PFSK-1 (cell line): ENCODE measurements around the gene GPC4. TPM values are rescaled to one million over a fixed set of nuclear protein-coding genes. Genes with fewer than 3 reads are reported as not detected.

Experiments
- FOXP2 ChIP-seq: optimal IDR thresholded peaks from 2 replicates; pipeline ENCODE3; 2011; ENCODE audit warnings: borderline replicate concordance, control low read depth, inconsistent platforms; ENCODE audit not compliant: insufficient read depth; ENCODE audit errors: extremely low read length, extremely low read depth
- POLR2AphosphoS5 ChIP-seq: IDR thresholded peaks from 2 replicates; pipeline ENCODE4 v1.6.1; 2012; ENCODE audit warnings: low read depth, mild to moderate bottlenecking, control low read depth, low read length, moderate library complexity
- SIN3A ChIP-seq: IDR thresholded peaks from 2 replicates; pipeline ENCODE4 v1.6.1; 2012; ENCODE audit warnings: mild to moderate bottlenecking, low read length, moderate library complexity, borderline replicate concordance; ENCODE audit not compliant: insufficient read depth
- TAF1 ChIP-seq: IDR thresholded peaks from 2 replicates; pipeline ENCODE4 v1.6.1; 2012; ENCODE audit warnings: low read length, control low read depth, borderline replicate concordance; ENCODE audit not compliant: insufficient read depth
- polyA plus RNA-seq: library from polyadenylated mRNA; unstranded; fragments of >200 nt; gene quantifications from one replicate; pipeline ENCODE4 v1.2.1, GENCODE V29; 2012; ENCODE audit warnings: low read depth, missing spikeins; ENCODE audit not compliant: insufficient read length
- TF ChIP-seq, protein P1 (sequence below), 2 experiments: IDR thresholded peaks; 2 replicates each; pipeline versions ENCODE4 v1.6.1 to v1.8.0; 2011 to 2012; ENCODE audit warnings: low read depth in 2 of 2, low read length in 2 of 2, control low read depth in 1 of 2, inconsistent platforms in 1 of 2, mild to moderate bottlenecking in 1 of 2, moderate library complexity in 1 of 2; ENCODE audit not compliant: insufficient read depth in 1 of 2

The GPC4 gene
- 75.8 TPM for polyA plus RNA-seq

DNA sequence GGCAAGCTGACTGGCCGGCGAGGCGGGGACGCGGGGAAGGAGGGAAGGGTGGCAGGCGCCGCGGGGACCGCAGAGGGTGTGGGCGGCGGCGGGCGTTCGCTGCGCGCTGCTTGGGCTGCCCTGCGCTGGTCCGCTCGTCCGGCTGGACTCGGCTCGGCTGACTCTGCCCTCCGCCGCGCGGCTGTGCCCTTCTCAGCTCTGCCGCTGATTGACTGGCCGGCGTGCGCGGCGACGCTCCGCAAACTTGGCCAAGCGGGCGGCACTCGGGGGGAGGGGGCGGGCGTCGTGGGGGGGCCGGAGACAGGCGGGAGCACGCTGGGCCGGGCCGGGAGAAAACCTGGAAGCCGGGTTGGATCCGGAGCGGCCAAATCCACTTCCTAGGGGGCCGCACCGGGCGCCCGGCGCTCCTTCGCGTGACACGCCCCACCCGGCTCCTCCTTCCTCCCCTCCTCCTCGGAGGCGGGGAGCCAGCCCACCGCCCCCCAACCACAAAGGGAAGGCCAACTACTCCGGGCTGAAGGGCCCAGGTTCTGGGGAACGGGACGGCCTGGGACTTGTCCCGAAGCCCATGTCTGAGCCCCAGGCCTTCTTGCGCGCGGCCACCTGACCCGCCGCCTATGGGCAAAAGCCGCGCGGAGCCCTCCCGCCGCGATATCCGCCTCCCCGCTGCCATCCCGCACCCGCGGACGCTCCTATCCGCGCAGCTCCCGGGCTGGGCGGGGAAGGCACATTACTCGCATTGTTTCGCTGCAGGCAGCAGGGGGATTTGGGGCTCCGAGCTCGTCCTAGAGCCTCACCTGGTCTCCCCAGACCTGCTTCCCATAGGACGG, at the start of gene GPC4:
Gene GPC4 (minus strand): TSS at position 214 of the 830 bp plus-strand sequence. CDS start 524 bp downstream, outside the sequence.
- TF ChIP-seq POLR2AphosphoS5 (peak; percentile 72), FOXP2 (peak; percentile 60)
- TF ChIP-seq, protein P1, sequence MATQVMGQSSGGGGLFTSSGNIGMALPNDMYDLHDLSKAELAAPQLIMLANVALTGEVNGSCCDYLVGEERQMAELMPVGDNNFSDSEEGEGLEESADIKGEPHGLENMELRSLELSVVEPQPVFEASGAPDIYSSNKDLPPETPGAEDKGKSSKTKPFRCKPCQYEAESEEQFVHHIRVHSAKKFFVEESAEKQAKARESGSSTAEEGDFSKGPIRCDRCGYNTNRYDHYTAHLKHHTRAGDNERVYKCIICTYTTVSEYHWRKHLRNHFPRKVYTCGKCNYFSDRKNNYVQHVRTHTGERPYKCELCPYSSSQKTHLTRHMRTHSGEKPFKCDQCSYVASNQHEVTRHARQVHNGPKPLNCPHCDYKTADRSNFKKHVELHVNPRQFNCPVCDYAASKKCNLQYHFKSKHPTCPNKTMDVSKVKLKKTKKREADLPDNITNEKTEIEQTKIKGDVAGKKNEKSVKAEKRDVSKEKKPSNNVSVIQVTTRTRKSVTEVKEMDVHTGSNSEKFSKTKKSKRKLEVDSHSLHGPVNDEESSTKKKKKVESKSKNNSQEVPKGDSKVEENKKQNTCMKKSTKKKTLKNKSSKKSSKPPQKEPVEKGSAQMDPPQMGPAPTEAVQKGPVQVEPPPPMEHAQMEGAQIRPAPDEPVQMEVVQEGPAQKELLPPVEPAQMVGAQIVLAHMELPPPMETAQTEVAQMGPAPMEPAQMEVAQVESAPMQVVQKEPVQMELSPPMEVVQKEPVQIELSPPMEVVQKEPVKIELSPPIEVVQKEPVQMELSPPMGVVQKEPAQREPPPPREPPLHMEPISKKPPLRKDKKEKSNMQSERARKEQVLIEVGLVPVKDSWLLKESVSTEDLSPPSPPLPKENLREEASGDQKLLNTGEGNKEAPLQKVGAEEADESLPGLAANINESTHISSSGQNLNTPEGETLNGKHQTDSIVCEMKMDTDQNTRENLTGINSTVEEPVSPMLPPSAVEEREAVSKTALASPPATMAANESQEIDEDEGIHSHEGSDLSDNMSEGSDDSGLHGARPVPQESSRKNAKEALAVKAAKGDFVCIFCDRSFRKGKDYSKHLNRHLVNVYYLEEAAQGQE (IDR thresholded peaks at IDR 0.05; ENCODE audit: insufficient read depth in 1 of 2, low read depth in 2 of 2, low read length in 2 of 2) = no peak

- no peak for TF ChIP-seq TAF1
- no peak for TF ChIP-seq POLR2AphosphoS5
- TF ChIP-seq, protein P1 (IDR thresholded peaks at IDR 0.05; ENCODE audit: insufficient read depth in 1 of 2, low read depth in 2 of 2, low read length in 2 of 2) = no peak
- no peak for TF ChIP-seq SIN3A
- TF ChIP-seq FOXP2 = no peak
Measured at GRCh38 chrX:133461231-133461630, 45.9 kb upstream of the GPC4 start.

GRCh38 chrX:133454924-133455323, 39.6 kb upstream of the GPC4 start:
- TF ChIP-seq SIN3A (no peak), FOXP2 (no peak), POLR2AphosphoS5 (no peak), TAF1 (no peak)
- TF ChIP-seq, protein P1 (IDR thresholded peaks at IDR 0.05; ENCODE audit: insufficient read depth in 1 of 2, low read depth in 2 of 2, low read length in 2 of 2) = no peak

DNA sequence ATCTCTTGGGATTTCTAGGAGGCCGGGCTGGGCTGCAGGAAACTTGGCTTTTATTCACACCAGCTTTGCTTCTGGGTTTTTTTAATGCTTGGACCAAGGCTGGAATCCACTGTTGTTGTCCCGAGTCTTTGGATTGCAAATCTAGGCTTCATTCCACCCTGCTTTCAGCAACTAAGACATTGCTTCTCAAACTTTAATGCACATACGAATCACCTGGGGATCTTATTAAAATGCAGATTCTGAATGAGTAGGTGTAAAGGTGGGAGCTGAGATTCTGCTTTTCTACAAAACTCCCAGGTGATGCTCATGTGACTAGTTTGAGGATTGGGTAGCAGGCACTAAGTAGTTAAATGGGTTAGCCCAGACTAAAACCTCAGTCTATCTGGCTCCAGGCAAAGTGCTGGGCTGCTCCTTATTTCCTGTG, 39.2 kb upstream of the GPC4 start:
- no peak for TF ChIP-seq TAF1
- TF ChIP-seq POLR2AphosphoS5 = no peak

DNA sequence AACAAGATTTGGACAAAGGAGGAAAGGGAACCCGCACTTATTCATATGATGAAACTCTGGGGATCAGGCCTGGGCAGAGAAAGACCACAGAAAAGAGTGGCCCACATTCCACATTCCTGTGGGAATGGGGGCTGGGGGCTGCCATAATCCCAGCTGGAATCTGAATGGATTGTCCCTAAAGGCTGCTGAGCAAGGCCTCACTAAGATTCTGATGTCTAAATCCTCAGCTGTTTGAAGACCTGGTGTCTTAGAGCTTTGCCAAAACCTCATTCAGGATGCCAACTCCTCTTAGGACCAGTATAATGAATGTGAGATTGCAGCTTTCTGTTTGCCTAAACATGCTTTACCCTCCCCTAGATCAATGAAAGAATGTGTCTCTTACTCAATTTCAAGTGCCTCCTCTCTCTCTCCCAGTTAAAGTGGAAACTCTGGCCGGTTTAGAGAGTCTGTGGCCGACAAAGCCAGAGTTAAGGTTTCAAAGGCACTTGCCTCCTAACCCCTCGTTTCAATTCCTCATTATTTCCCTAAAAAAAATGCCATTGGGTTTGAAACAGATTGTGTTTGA, 33.3 kb upstream of the GPC4 start:
- TF ChIP-seq SIN3A (no peak), FOXP2 (no peak), TAF1 (no peak), POLR2AphosphoS5 (no peak)
- TF ChIP-seq, protein P1 (IDR thresholded peaks at IDR 0.05; ENCODE audit: insufficient read depth in 1 of 2, low read depth in 2 of 2, low read length in 2 of 2) = no peak
